ENCODE results near the gene THEMIS.

DNA sequence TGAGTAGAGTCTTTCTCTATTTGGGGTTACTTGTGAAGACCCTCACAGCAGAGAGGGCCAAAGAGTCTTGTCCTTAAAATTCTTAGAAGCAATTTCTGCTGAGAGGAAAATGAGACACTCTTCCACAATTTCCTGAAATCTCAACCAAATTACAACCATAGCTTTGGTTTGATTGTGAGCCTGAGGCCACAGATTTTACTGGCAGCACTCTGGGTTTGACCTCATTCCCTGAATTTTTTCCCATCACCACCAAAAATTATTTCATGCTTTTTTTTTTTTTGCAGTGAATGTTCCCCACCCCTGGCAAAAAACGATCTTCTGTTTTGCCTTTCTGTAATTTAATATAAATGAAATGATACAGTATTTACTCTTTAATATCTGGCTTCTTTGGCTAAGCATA lies 125.5 kb downstream of the THEMIS start:
- TF ChIP-seq, protein P1, sequence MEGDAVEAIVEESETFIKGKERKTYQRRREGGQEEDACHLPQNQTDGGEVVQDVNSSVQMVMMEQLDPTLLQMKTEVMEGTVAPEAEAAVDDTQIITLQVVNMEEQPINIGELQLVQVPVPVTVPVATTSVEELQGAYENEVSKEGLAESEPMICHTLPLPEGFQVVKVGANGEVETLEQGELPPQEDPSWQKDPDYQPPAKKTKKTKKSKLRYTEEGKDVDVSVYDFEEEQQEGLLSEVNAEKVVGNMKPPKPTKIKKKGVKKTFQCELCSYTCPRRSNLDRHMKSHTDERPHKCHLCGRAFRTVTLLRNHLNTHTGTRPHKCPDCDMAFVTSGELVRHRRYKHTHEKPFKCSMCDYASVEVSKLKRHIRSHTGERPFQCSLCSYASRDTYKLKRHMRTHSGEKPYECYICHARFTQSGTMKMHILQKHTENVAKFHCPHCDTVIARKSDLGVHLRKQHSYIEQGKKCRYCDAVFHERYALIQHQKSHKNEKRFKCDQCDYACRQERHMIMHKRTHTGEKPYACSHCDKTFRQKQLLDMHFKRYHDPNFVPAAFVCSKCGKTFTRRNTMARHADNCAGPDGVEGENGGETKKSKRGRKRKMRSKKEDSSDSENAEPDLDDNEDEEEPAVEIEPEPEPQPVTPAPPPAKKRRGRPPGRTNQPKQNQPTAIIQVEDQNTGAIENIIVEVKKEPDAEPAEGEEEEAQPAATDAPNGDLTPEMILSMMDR (IDR thresholded peaks at IDR 0.05; ENCODE audit: poor library complexity): no peak
- no peak for TF ChIP-seq EZH2 (IDR thresholded peaks at IDR 0.05; ENCODE audit: borderline replicate concordance)

Data from hepatocyte (in vitro differentiated cells).